Activated effector memory CD4-positive, alpha-beta T cell treated with Interleukin-2 at 50 U/mL for 16 hours (primary cell): Measurements from ENCODE around the gene YDJC.
"Not testable (repeated sequence)": the region's sequence is repeated elsewhere in the genome, so short reads cannot be mapped to it uniquely, and the experiment has no call there.

Experiments
- DNase-seq: peaks from one replicate; pipeline ENCODE4 v3.0.0-alpha.2; 2020

Gene YDJC

DNA sequence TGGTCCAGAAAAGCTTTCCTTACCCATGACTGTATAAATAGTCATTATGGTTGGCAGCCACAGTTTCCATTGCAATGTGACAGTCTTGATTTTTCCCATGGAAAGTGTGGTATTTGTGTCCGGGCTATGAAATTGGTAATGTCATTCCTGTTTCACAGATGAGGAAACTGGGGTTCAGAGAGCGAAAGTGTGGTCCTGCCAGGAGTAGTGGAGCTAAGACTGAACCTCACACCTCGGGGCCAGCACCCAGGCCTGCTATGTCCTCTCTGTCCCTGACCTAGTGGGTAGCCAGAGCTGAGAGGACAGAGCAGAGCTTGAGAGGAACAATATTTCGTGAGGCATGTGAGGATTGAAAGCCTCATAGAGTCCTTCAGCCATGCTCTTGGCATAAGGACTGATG lies 1.2 kb upstream of the YDJC start:
- no peak for DNase-seq

- no peak for DNase-seq
Measured at GRCh38 chr22:21628386-21629254, 1.2 kb downstream of the YDJC start.

DNA sequence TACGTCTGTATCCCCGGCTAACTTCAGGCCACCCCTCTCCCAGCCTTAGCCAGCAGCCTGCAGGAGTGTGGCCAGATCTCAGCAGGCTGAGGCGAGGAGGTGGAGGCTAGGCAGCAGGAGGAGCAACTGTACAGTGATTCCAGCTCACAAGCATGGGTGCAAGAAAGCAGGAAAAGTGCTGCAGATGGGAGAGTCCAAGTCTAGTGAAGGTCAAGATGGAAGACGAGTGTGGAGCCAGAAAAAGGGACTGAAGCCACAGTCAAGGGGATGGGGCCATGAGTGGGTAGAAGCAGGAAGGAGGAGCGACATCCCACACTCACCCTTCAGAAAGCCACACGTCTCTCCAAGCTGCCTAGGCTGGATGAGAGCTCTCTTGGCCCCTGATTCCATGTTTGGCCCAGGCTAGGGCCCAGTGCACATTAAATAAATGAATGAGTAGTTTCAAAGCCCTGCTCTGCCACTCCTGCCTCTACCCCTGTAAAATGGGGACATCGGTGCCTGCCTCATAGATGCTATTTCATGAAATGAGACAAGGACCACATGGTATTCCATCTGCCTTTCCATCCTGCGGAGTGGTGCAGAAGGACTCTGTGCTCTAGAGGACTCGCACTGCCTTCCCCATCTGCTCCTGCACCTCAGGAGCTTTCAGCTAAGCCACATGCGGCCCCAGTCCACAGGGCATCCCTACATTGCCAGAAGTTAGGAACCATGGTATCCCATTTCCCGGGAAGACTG lies 2.9 kb downstream of the YDJC start:
- DNase-seq = no peak

GRCh38 chr22:21626073-21626734 lies 3.6 kb downstream of the YDJC start:
- no peak for DNase-seq

DNA sequence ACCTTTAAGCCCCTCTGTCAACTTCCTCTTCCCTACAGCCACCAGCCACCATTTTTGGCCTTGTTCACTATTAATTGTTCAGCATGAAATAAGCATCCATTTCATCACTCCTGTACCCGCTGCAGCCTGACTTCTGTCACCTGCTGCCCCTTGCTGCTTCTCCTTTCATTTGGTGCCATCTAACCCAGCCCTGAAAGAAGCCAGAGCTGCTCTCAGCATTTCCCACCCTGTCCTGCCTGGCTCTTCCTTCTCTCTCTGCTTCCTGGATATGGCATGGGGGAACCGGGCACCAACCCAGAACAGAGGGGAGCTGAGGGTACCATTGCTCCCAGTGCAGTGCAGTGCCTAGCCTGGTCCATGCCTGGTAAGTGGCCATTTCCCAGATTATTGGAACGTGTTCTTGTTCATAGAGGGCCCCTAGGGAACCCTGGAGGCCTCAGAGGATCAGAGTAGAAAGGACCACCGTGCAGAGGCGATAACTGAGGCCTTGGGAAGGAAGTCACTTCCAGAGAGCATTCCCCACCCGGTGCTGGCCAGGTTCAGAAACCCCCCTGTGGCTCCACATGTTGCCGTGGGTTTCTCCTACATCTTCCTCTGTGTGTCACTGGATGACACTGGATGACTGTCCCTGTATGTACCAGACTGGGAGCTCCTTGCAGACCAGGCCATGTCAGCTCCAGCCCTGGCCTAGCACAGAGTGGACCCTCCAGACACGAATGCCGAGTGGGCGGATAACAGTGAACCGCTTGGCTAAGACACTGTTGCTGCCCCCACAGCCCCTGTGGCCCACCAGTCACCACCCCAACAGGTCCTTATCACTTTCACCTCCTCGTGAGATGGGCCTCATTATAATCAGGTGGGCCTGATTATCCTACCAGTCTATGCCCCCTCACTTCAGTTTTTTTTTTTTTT lies 4.7 kb downstream of the YDJC start:
- DNase-seq = no peak

DNA sequence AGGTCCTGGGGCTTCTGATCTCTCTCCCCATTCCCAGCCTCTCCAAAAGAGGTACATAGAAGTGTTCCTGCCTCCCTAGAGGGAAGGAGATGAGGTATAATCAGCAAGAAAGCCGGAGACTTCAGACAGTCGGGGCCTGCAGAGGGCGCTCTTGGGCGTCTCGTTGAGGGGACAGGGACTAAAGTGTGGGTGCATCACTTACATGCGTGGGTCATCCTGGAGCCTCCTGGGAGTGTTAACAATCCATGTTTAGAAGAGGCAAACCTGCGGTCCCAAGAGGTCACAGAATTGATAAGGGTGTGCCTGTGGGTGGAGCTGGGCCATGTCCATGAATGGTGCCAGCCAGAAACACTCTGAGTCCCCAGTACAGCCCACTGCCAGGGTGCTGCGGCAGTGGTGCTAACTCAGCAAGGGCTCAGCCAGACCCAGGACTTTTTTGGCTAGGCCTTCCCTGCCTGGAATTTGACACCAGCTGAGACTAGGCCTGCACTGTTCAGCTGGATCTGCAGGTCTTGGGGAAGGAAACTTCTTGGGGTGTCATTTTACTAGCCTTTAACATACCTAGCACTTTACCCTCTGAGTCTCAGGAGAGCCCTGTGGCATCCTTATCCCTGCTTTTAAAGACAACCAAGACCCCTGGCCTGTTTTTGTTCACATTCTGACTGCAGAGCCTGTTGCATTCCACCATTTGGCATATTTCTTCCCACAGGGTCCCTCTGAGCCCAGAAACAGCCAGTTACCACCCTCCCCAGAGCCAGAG lies 5.5 kb downstream of the YDJC start:
- no peak for DNase-seq

GRCh38 chr22:21623648-21623970 lies 6.2 kb downstream of the YDJC start:
- no peak for DNase-seq

GRCh38 chr22:21622919-21623647 lies 6.7 kb downstream of the YDJC start:
- DNase-seq = no peak

- DNase-seq = no peak
Measured at GRCh38 chr22:21622011-21622918, 7.6 kb downstream of the YDJC start.

GRCh38 chr22:21621025-21621424 lies 8.8 kb downstream of the YDJC start:
- DNase-seq = no peak

DNA sequence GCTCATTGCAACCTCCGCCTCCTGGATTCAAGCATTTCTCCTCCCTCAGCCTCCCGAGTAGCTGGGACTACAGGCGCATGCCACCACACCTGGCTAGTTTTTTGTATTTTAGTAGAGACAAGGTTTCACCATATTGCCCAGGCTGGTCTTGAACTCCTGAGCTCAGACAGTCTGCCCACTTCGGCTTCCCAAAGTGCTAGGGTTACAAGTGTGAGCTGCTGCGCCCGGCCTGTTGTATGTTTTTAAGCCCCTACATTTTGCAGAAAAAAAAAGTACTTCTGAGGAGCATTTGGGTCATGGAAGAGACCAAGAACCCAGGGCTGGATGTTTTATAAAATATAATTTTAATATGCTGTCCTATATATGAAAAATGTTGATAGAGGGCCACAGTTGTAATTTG lies 12.5 kb downstream of the YDJC start:
- not testable (repeated sequence) for DNase-seq

- no peak for DNase-seq
Measured at GRCh38 chr22:21615731-21616130, 14.1 kb downstream of the YDJC start.

DNA sequence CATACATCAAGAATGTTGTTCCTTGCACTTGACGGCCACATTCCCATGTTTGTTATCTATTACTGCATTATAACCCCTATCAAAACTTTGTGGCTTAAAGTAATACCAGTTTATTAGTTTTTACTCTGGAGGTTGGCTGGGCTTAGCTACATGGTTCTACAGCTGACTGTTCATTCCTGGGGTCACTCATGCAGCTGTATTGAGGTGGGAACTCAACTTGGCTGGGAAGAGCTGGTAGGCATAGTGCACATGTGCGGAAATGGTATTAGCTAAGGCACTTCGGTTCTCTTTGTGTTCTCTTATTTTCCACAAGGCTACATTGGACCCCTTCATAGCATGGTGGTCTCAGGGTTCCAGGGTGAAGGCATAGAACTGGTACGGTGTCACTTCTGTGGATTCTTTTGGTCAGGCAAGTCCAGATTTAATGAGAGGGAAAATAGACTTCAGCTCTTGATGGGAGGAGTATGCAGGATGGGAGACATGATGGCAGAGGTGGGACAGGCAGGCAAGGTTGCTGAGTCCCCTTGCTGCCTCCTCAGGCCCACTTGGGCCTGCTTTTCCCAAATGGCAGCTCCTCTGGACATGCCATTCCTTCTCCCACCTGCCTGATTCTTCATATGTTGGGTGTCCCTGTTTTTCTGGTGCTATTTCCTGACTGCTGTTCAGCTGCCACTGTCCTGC lies 16.1 kb downstream of the YDJC start:
- no peak for DNase-seq

- no peak for DNase-seq
Measured at GRCh38 chr22:21612858-21613257, 17.0 kb downstream of the YDJC start.

DNA sequence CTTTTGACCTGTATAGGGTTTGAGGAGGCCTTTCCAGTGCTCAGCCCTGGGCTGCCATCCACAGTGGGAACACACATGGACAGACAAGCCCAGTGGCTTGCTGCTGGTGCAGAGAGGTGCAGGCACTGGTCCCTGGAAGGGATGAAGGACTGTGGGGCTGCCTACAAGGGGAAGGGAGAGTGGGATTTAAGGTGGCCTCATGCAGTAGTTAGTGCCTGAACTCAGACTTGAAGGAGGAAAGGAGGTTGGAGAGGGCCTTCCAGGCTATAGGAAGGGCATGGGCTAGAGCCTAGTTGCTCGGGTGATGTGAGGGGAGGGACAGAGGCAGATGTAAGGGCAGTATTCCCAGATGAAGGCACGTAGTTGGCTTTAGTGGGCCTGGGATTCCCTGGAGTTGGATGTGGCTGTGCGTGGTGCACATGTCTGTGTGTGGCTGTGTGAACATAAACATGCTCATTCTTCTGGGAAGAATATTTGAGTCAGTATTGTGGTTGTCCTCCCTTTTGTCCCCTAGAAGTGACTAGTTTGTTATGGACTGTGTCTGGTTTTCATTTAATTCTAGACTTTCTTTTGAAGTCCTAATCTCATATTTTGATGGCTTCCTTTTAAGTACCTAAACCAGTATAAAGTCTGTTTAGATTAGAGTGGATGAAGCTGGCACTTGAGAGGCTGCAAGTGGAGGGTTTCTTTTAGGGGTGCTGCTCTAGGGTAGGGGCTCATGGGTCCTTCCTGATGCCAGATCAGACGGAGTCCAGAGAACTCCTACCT lies 18.4 kb downstream of the YDJC start:
- no peak for DNase-seq

GRCh38 chr22:21609556-21610157 lies 20.2 kb downstream of the YDJC start:
- DNase-seq = not testable (repeated sequence)

GRCh38 chr22:21606775-21607174 lies 23.0 kb downstream of the YDJC start:
- no peak for DNase-seq

DNA sequence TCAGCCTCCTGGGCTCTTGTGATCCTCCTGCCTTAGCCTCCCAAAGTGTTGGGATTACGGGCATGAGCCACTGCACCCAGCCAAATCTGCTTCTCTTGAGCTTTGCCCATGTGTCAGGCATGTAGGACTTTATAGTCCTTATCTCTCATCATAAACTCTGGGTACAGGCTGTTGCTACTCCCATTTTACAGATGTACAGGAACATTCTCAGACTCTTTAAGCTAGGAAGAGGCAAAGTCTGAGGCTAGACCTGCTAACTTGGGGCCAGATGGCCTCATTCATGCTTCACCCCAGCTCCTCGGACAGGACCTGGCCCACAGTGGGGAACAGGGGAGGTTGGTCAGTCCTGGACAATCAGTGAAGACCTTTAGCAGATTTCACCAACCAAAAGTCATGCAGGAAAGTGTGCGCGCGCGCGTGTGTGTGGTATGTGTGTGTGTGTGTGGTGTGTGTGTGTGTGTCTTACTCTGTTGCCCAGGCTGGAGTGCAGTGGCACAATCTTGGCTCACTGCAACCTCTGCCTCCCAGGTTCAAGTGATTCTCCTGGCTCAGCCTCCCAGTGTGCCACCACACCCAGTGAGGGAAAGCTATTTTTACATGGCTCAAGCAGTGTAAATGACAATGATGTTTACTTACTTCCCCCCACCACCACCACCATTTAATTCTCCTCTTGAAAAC lies 23.8 kb downstream of the YDJC start:
- no peak for DNase-seq
